WI38 (cell line): ENCODE data around the gene TNIP1.

Experiments used
- H3K4me3 ChIP-seq: 2 replicates; pipeline ENCODE4 v1.5.1; 2011; ENCODE audit warnings: low read depth, mild to moderate bottlenecking, control low read depth, low read length
- TF ChIP-seq, protein P1 (sequence below): IDR thresholded peaks from 2 replicates; pipeline ENCODE4 v1.5.1; 2012; ENCODE audit warnings: low read depth, mild to moderate bottlenecking, control low read depth, low read length

The TNIP1 gene

DNA sequence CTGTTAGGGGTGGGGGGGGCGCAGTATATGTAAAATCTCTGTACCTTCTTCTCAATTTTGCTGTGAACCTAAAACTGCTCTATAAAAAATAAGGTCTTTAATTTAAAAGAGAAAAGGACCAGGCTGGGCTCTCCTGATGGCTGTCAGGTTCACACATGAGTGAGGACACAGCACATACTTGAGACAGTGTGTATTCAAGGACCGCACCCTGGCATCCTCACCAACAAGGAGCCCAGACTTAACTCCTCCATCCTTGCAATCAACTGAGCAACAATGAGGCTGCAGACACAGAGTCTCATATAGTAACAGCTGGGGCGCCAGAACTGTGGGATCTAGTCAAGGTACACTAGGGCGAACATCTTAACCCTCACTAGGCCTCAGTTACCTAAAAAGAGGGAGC, 9.8 kb downstream of the TNIP1 start:
- TF ChIP-seq, protein P1, sequence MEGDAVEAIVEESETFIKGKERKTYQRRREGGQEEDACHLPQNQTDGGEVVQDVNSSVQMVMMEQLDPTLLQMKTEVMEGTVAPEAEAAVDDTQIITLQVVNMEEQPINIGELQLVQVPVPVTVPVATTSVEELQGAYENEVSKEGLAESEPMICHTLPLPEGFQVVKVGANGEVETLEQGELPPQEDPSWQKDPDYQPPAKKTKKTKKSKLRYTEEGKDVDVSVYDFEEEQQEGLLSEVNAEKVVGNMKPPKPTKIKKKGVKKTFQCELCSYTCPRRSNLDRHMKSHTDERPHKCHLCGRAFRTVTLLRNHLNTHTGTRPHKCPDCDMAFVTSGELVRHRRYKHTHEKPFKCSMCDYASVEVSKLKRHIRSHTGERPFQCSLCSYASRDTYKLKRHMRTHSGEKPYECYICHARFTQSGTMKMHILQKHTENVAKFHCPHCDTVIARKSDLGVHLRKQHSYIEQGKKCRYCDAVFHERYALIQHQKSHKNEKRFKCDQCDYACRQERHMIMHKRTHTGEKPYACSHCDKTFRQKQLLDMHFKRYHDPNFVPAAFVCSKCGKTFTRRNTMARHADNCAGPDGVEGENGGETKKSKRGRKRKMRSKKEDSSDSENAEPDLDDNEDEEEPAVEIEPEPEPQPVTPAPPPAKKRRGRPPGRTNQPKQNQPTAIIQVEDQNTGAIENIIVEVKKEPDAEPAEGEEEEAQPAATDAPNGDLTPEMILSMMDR = no peak
- H3K4me3 ChIP-seq = no peak overlapping the region

DNA sequence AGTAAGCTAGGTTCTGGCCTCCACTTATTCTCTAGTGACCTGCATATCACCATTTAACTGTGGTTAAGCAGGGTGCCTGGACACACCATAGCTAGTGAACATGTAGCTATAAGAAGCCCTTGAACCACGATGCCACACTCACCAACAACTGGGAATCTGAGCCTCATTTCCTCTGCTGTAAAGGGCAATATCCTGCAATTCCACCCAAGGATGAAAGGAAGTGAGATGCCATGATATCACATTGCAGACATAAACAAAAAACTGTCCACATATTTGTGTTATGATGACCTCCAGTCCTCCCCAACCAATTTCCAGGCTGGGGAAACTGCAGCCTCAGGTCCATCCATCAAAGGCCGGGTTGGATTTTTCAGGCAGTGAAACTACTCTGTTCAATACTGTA, 10.4 kb downstream of the TNIP1 start:
- TF ChIP-seq, protein P1 = no peak
- no peak overlapping the region for H3K4me3 ChIP-seq

GRCh38 chr5:151068433-151069197, 12.2 kb downstream of the TNIP1 start:
- no peak overlapping the region for H3K4me3 ChIP-seq
- TF ChIP-seq, protein P1 = no peak

- TF ChIP-seq, protein P1 = no peak
- no peak overlapping the region for H3K4me3 ChIP-seq
Observed at GRCh38 chr5:151067632-151068432, 13.0 kb downstream of the TNIP1 start.

GRCh38 chr5:151066920-151067319, 13.9 kb downstream of the TNIP1 start:
- TF ChIP-seq, protein P1 = no peak
- no peak overlapping the region for H3K4me3 ChIP-seq

- TF ChIP-seq, protein P1 = no peak
- no peak overlapping the region for H3K4me3 ChIP-seq
Observed at GRCh38 chr5:151065609-151066008, 15.2 kb downstream of the TNIP1 start.
